ENCODE measurements around the gene AFDN.

The AFDN gene

DNA sequence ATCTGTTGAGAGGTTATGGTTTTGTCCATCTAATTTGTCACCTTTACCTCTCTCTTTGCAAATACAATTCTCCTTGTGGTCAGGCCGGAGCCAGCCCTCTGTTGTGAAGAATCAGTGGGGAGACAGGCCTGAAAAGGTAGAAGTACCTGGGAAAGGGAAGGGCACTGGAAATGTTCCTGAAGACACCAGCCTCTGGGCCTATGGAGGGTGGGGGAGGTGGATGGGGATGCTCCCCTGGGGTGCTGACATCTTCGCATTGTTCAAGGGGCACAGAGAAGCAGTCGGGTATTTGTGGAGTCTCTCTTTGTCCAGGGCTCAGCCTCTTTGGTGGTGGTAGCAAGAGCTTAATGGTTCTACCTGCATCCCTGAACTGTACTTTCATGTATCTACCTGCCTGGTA lies 24.4 kb upstream of the AFDN start:
- peaks cover 40% of the 10 kb centered on the region for H3K27me3 Mint-ChIP-seq

DNA sequence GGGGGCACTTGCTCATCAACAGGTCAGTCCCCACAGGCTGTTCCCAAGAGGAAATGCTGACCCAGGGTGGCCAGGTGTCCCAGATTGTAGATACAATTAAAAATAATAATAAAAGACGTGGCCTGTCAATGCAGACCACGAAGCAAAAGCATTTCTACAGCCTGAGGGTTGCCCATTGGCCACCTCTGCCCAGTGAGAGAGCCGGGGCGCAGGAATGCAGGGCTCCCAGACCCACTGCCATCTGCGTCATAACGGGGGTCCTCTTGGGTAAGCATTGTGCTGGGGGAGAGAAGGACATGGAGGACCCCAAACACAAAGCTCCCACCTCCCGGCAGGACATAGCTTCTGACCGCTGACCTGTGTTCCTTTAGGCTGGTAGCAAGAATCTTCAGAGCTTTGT lies 22.9 kb upstream of the AFDN start:
- Mint-ChIP-seq H3K9me3 (no peaks in the 10 kb centered on the region), H3K36me3 (ENCODE audit: low read depth) (no peaks in the 10 kb centered on the region), H3K4me1 (no peaks in the 10 kb centered on the region), H3K27ac (no peak overlapping the region), H3K4me3 (no peak overlapping the region), H3K27me3 (peaks cover 35% of the 10 kb centered on the region)
- ATAC-seq, result no peak
- DNase-seq, result no peak

More for the DNA sequence above, 24.4 kb upstream of the AFDN start:
- no peak overlapping the region for H3K27ac Mint-ChIP-seq
- ATAC-seq (no peak), DNase-seq (no peak)
- H3K36me3 Mint-ChIP-seq (ENCODE audit: low read depth), result no peaks in the 10 kb centered on the region
- H3K9me3 Mint-ChIP-seq, result no peaks in the 10 kb centered on the region
- H3K4me3 Mint-ChIP-seq, result no peak overlapping the region
- no peaks in the 10 kb centered on the region for H3K4me1 Mint-ChIP-seq

DNA sequence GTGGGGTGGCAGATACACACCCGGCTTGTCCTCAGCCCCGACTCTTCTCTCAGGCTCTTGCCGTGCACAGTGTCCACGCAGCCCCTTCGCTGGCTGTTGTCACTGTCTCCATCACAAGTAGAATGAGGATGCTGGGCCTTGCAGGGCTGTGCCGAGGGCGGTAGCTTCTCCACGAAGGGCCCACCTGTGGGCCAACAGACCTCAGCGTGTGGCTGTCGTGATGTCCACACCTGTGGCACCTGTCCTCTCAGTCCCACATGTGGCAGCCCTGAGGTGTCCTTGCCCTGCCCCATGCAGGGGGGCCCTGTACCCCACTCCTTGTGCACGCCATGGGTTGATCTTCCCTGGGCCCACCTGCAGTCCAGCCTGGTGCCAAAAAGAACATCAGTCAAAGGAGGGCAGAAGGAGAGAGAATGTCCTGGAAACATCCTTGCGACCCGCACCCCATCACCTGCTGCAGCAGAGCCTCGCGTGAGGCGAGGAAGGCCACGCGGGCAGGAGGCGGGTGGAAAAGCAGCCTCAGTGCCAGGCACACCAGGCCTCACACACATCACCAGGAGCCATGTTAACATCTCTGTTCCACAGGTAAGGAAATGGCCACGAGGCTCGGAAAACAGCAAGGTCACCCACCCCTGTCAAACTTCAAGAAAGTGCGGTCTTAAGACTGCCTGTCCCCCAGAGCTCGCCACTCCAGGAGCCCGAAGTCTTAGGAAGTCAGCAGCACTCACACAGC lies 22.3 kb upstream of the AFDN start:
- Mint-ChIP-seq H3K4me1 (no peaks in the 10 kb centered on the region), H3K27ac (no peak overlapping the region), H3K4me3 (no peak overlapping the region), H3K9me3 (no peaks in the 10 kb centered on the region), H3K27me3 (peaks cover 36% of the 10 kb centered on the region), H3K36me3 (ENCODE audit: low read depth) (no peaks in the 10 kb centered on the region)
- ATAC-seq (no peak), DNase-seq (no peak)

DNA sequence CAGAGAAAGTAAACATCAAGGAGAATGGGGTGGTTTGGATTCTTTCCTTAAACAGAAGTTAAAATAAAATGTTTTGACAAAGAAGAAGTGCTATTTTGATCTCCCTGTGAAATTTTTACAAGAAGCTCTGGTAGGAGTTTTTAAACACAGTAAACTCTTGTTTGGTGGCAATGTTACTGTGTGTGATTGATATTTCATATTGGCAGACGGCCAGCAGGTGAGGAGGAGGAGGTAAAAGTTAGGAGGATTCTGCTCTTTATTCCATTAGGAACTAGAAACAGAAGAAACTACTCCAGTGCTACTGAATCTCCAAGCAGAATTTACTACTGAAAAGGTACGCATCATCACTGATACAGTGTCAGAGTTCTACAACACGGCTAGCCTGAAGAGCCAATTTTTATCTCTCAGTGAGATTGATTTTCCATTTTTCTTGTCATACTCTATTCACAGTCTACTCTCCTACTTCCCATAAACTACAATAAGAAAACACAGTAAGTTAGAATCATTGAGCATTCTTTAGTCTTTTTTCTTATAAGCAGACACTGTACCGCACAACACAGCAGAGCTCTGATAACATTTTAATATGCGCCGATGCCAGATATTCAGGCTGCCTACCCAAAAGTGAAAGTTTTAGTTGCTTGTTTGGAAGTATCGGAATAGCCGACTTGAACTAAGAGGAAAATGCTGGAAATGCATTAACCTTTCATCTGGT lies 21.2 kb upstream of the AFDN start:
- peaks cover 31% of the 10 kb centered on the region for H3K27me3 Mint-ChIP-seq
- DNase-seq, result no peak
- no peak for ATAC-seq
- H3K9me3 Mint-ChIP-seq, result no peaks in the 10 kb centered on the region
- H3K4me1 Mint-ChIP-seq, result no peaks in the 10 kb centered on the region
- H3K36me3 Mint-ChIP-seq (ENCODE audit: low read depth), result no peaks in the 10 kb centered on the region
- H3K27ac Mint-ChIP-seq, result no peak overlapping the region
- no peak overlapping the region for H3K4me3 Mint-ChIP-seq

DNA sequence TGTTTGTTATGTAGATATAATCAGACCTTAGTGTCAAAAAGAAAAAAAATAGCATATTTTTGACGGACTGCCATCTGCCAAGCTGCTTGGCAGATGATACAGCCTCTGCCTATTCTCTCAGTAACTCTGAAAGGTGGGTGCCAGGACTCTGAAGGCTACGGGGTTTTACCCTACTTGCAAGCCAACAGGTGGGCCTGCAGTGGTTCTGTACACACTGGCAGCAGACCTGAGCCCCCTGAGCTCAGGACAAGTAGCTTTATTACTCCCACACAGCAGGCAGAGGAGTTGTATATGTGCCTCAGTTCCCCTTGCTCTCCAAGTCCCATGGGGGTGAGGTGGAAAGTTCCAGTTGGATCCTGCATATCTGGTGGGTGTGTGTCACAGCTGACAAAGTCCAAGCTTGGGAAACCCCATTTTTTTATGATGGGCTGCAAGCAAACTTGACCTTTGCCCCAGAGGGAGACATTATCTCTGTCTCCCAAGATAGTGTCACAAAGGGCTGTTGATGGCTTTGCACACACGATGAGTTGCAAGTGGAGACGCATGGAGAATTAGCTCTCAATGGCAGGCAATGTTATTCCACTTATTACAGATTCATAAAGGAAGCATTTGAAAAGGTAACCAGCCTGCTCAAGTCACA lies 20.5 kb upstream of the AFDN start:
- H3K27me3 Mint-ChIP-seq, result peaks cover 28% of the 10 kb centered on the region
- no peak for DNase-seq
- no peaks in the 10 kb centered on the region for H3K4me1 Mint-ChIP-seq
- no peaks in the 10 kb centered on the region for H3K9me3 Mint-ChIP-seq
- no peaks in the 10 kb centered on the region for H3K36me3 Mint-ChIP-seq (ENCODE audit: low read depth)
- no peak overlapping the region for H3K27ac Mint-ChIP-seq
- ATAC-seq, result no peak
- H3K4me3 Mint-ChIP-seq, result no peak overlapping the region

DNA sequence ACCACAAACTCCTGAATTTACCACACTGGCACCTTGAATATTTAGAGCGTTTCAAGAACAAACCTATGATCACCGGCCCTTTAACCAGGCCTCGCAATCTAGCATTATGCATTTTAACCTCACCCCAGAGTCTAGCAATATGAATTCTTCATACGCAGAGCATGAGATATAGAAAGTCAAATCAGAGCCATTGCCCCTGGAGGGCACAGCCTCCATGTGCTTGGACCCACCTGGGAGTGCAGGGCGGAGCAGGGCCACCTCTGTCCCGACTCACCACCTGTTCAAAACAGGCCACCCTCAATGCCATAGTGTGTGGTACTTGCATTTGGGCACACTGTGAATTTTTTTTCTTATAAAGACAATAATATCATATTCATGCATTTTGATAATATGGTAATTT lies 19.5 kb upstream of the AFDN start:
- Mint-ChIP-seq H3K27ac (no peak overlapping the region), H3K27me3 (peaks cover 27% of the 10 kb centered on the region), H3K36me3 (ENCODE audit: low read depth) (no peaks in the 10 kb centered on the region), H3K4me1 (no peaks in the 10 kb centered on the region), H3K4me3 (no peak overlapping the region), H3K9me3 (no peaks in the 10 kb centered on the region)
- DNase-seq (no peak), ATAC-seq (no peak)

DNA sequence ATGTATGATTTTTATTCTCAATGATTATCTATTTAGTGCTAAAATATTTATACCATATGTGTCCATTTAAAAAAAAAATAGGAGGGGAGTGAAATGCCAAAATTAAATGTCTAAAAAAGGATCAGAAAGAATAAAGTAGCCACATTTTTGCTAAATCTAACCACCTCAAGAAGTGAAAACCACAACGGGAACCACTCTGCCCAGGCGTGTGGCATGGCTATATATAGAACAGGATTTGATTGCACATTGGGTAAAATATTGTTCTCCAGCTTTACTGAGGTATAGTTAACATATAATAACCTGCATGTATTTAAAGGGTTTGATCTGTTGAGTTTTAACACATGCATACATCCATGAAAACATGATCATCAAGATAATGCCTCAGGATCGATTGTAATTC lies 19.0 kb upstream of the AFDN start:
- no peak for ATAC-seq
- H3K36me3 Mint-ChIP-seq (ENCODE audit: low read depth), result no peaks in the 10 kb centered on the region

DNA sequence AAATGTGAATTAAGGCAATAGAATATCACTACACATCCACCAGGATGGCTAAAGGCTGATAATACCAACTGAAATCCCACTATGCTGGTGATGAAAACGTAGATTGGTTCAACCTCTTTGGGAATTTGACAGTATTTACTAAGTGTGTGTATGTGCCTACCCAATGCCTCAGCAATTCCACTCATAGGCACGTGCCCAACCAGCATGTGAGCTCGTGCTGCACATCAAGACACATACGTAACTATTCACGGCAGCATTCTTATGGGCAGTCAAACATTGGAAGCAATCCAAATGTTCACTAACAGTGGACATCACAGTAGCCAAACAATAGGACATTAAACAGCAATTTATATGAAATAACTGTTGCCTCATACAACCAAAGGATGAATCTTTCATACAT lies 15.7 kb upstream of the AFDN start:
- DNase-seq, result no peak
- peaks cover 22% of the 10 kb centered on the region for H3K27me3 Mint-ChIP-seq
- H3K4me3 Mint-ChIP-seq, result no peak overlapping the region
- no peak for ATAC-seq
- H3K27ac Mint-ChIP-seq, result no peak overlapping the region
- no peaks in the 10 kb centered on the region for H3K9me3 Mint-ChIP-seq
- H3K4me1 Mint-ChIP-seq, result no peaks in the 10 kb centered on the region
- H3K36me3 Mint-ChIP-seq (ENCODE audit: low read depth), result no peaks in the 10 kb centered on the region

More for the DNA sequence above, 19.0 kb upstream of the AFDN start:
- no peak for DNase-seq
- Mint-ChIP-seq H3K9me3 (no peaks in the 10 kb centered on the region), H3K4me1 (no peaks in the 10 kb centered on the region), H3K4me3 (no peak overlapping the region), H3K27ac (no peak overlapping the region), H3K27me3 (peaks cover 30% of the 10 kb centered on the region)

DNA sequence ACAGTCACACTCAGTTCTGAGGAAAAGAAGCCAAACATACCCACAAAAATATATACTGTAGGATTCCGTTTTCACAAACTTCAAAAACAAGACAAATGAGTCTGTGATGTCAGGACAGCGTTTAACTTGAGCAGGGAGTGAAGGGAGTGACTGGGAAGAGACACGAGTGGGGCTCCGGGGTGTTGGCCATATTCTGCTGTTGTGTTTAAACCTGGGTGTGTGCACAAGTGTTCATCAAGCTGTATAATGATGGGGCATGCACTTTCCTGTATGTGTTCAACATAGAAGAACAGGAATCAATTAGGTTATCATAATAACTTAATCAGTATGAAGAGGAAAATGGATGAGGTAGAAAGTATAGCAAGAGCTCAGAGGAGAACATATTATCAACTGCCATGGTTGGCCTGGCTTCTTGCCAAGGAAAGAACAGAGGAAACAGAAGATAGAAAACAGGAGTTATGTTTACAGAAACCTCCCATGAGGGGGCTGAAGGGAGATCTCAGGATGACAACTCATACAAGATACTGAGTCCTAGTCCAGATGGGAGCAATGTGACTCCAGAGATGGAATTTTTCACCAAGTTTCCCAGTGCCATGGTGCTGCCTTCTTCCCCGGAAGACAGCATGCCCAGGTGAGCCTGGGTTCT lies 15.1 kb upstream of the AFDN start:
- no peaks in the 10 kb centered on the region for H3K9me3 Mint-ChIP-seq
- H3K4me1 Mint-ChIP-seq, result no peaks in the 10 kb centered on the region
- H3K27ac Mint-ChIP-seq, result no peak overlapping the region
- no peaks in the 10 kb centered on the region for H3K36me3 Mint-ChIP-seq (ENCODE audit: low read depth)
- peaks cover 22% of the 10 kb centered on the region for H3K27me3 Mint-ChIP-seq
- H3K4me3 Mint-ChIP-seq, result no peak overlapping the region
- DNase-seq, result no peak
- ATAC-seq, result no peak

DNA sequence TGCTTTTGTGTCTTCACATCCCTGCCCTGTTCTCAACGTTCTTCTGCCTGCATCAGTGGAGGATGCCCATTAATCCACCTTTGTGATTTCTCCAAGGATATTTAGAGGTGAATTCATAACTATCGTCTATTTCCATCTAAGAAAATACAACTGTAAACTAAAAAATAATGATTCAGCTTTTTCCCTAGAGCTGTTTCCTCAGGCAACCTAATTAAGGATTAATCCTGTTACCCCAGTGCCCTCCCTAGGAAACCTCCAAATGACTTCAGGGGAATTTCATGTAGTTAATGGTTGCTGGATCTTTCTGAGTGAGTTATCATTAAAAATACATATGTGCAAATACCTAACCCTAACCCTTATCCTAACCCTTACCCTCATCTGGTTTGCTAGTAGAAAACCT lies 14.6 kb upstream of the AFDN start:
- no peaks in the 10 kb centered on the region for H3K36me3 Mint-ChIP-seq (ENCODE audit: low read depth)
- H3K27ac Mint-ChIP-seq, result no peak overlapping the region

DNA sequence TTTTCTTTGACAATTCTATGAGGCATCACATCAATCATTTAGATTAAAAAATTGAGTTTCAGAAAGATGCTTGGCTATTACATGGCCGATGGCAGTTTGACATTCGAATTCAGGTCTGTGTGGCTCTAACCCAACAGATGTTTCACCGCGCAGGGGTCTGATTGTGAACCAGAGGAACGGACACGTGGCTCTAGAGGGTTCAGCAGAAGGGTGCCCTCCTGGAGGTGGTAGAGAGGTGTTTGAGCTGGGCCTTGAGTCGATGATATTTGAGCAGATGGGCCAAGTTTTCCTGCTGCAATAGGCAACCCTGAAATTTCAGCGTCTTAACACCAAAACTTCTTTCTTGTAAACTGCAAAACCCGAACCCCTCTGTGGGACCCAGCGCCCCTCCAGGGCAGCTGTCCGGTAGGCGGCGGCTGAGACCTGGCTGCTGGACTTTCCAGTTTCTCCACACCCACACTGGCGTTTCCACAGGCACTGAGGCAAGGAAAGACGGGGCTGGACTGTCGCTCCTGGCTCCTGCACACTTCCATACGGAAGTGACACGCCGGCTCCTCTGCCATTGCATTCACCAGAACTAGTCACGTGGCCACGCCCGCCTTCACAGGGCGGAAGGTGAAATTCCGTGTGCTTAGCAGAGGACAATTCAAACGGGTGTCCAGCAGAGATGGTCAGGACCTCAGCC lies 11.3 kb upstream of the AFDN start:
- H3K27me3 Mint-ChIP-seq, result peaks cover 40% of the 10 kb centered on the region

More for the DNA sequence above, 14.6 kb upstream of the AFDN start:
- no peak overlapping the region for H3K4me3 Mint-ChIP-seq
- no peak for ATAC-seq
- DNase-seq, result no peak
- H3K4me1 Mint-ChIP-seq, result no peaks in the 10 kb centered on the region
- peaks cover 26% of the 10 kb centered on the region for H3K27me3 Mint-ChIP-seq
- no peaks in the 10 kb centered on the region for H3K9me3 Mint-ChIP-seq

DNA sequence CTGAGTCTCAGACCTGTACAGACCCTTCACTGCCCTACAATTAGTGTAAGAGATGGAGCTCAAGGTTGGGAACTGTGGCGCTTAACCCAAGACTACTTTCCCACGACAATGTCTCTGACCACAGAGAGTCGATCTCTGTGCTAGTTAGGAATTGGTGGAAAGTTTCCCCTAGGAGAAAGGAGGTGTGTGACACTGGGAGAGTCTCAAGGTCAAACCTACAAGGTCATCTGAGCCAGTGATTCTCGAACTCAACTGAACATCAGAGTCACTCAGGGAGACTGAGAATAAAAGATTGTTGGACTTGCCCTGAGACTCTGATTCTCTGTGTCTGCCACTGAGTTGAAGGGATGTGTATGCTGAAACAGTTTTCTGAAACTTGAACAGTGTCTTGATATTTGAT lies 9.7 kb upstream of the AFDN start:
- DNase-seq (no peak), ATAC-seq (no peak)
- H3K27ac Mint-ChIP-seq, result no peak overlapping the region
- H3K27me3 Mint-ChIP-seq, result peaks cover 45% of the 10 kb centered on the region
- H3K36me3 Mint-ChIP-seq (ENCODE audit: low read depth), result no peaks in the 10 kb centered on the region
- no peaks in the 10 kb centered on the region for H3K9me3 Mint-ChIP-seq
- H3K4me1 Mint-ChIP-seq, result no peaks in the 10 kb centered on the region
- H3K4me3 Mint-ChIP-seq, result no peak overlapping the region

More for the DNA sequence above, 11.3 kb upstream of the AFDN start:
- H3K36me3 Mint-ChIP-seq (ENCODE audit: low read depth), result no peaks in the 10 kb centered on the region
- no peaks in the 10 kb centered on the region for H3K4me1 Mint-ChIP-seq
- no peak overlapping the region for H3K27ac Mint-ChIP-seq
- ATAC-seq (no peak), DNase-seq (no peak)
- H3K9me3 Mint-ChIP-seq, result no peaks in the 10 kb centered on the region
- no peak overlapping the region for H3K4me3 Mint-ChIP-seq

DNA sequence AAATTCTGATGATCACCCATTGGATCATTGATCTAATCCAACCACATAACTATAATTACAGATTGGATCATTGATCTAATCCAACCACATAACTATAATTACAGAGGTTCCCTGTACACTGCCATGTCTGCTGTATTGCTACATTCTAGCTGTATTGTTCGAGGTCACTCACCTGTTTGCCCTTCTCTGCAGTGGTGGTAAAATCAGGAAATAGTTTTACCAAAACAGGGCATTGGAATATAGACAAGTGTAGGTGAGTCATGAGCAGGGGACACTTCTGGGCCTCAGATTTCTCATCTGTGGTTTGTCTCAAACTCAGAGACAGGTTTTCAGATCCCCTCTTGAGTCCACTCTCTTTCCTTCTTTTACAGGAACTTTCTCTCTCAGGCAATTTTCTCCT lies 9.0 kb upstream of the AFDN start:
- peaks cover 44% of the 10 kb centered on the region for H3K27me3 Mint-ChIP-seq
- H3K36me3 Mint-ChIP-seq (ENCODE audit: low read depth), result no peaks in the 10 kb centered on the region
- H3K27ac Mint-ChIP-seq, result no peak overlapping the region
- no peak overlapping the region for H3K4me3 Mint-ChIP-seq
- H3K4me1 Mint-ChIP-seq, result no peaks in the 10 kb centered on the region
- no peak for DNase-seq
- ATAC-seq, result no peak
- no peaks in the 10 kb centered on the region for H3K9me3 Mint-ChIP-seq

DNA sequence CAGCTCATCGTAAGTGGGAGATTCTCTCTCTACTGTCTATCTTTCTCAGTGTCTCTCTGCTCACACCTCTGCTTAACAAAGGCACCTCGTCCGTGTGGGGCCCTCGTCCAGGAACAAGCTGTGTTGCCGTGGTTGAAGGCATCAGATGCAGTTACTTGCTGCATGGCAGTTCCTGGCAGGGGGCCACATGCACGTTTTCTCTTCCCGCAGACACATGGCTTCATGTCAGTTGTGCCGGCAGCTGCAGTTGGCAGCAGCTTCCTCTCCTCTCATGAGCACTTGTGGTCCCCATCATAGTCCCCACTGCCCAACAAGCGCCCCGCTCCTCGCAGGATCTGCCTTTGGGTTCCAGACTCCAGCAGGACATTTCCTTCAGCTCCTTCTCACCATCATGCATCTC lies 7.1 kb upstream of the AFDN start:
- ATAC-seq (no peak), DNase-seq (no peak)
- Mint-ChIP-seq H3K27ac (no peak overlapping the region), H3K4me3 (no peak overlapping the region), H3K27me3 (peaks cover 49% of the 10 kb centered on the region), H3K36me3 (ENCODE audit: low read depth) (no peaks in the 10 kb centered on the region), H3K9me3 (no peaks in the 10 kb centered on the region), H3K4me1 (no peaks in the 10 kb centered on the region)
